ENCODE data around the gene SH3BP2.

DNA sequence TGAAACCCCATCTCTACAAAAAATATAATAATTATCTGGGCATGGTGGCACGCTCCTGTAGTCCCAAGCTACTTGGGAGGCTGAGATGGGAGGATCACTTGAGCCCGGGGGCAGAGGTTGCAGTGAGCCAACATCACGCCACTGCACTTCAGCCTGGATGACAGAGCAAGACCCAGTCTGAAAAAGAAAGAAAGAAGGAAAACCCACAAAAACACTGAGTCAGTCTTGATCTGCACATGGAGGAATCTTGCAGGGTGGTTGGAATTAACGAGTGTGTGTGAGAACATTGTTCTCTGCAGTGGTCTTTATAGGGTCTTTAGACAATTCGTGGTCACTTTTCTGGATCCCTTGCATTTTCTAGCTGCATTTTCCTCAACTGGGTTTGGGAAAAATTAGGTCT, 74.0 kb downstream of the SH3BP2 start:
- TF ChIP-seq, protein P1, sequence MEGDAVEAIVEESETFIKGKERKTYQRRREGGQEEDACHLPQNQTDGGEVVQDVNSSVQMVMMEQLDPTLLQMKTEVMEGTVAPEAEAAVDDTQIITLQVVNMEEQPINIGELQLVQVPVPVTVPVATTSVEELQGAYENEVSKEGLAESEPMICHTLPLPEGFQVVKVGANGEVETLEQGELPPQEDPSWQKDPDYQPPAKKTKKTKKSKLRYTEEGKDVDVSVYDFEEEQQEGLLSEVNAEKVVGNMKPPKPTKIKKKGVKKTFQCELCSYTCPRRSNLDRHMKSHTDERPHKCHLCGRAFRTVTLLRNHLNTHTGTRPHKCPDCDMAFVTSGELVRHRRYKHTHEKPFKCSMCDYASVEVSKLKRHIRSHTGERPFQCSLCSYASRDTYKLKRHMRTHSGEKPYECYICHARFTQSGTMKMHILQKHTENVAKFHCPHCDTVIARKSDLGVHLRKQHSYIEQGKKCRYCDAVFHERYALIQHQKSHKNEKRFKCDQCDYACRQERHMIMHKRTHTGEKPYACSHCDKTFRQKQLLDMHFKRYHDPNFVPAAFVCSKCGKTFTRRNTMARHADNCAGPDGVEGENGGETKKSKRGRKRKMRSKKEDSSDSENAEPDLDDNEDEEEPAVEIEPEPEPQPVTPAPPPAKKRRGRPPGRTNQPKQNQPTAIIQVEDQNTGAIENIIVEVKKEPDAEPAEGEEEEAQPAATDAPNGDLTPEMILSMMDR (IDR thresholded peaks at IDR 0.05; ENCODE audit: low read length): no peak
- no peak for TF ChIP-seq EZH2 (IDR thresholded peaks at IDR 0.05; ENCODE audit: borderline replicate concordance, low read length)
